Ectodermal cell (in vitro differentiated cells): Measurements from ENCODE around the gene ATE1.

Source experiments
- H3K27ac ChIP-seq: 2 replicates; pipeline ENCODE4 v1.7.0; 2013; ENCODE audit warnings: mild to moderate bottlenecking, low read depth, low read length; ENCODE audit not compliant: insufficient read depth, poor library complexity, severe bottlenecking
- H3K27me3 ChIP-seq: 2 replicates; pipeline ENCODE4 v1.7.0; 2013; ENCODE audit warnings: mild to moderate bottlenecking, low read length; ENCODE audit not compliant: insufficient read depth, control insufficient read depth, poor library complexity, severe bottlenecking
- H3K36me3 ChIP-seq: one replicate; pipeline ENCODE4 v1.7.0; 2013; ENCODE audit warnings: low read length; ENCODE audit not compliant: control insufficient read depth, insufficient read depth
- H3K4me1 ChIP-seq: one replicate; pipeline ENCODE4 v1.7.0; 2013; ENCODE audit warnings: low read length; ENCODE audit not compliant: control insufficient read depth, insufficient read depth
- H3K4me3 ChIP-seq: 2 replicates; pipeline ENCODE4 v1.7.0; 2013; ENCODE audit warnings: low read depth, low read length, control low read depth; ENCODE audit not compliant: insufficient read depth
- H3K9me3 ChIP-seq: 2 replicates; pipeline ENCODE4 v1.7.0; 2013; ENCODE audit warnings: mild to moderate bottlenecking, low read length, moderate library complexity; ENCODE audit not compliant: control insufficient read depth
- WGBS, 2 experiments: methylation state at CpG; one replicate each; pipeline ENCODE4 v1.1.7; 2013; ENCODE audit warnings: missing lambda C conversion rate in 2 of 2; 5-methylcytosine and 5-hydroxymethylcytosine counted together

Gene ATE1

DNA sequence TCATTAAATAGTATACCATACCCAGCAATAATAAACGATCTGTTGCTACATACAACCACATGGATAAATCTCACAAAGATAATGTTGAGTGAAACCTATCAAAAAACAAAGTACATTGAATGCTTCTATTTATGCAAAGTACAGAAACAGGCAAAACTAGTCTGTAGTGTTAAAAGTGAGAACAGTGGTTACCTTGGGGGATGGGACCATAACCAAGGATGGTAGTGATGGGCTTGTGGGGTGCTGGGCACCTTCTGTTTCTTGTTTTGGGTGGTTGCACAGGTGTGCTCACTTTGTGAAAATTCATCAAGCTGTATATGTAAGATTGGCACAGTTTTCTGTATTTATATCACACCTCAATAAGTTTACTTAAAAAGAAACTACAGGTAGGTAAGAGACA is 105.7 kb downstream of the ATE1 start:
- Histone ChIP-seq H3K9me3 (no peaks in the 10 kb centered on the region), H3K27ac (no peak overlapping the region), H3K27me3 (no peaks in the 10 kb centered on the region), H3K4me1 (no peaks in the 10 kb centered on the region), H3K36me3 (peaks cover under 1% of the 10 kb centered on the region), H3K4me3 (no peak overlapping the region)
- no CpG with 5 or more reads among the region's 1 CpG for WGBS, 2 experiments

DNA sequence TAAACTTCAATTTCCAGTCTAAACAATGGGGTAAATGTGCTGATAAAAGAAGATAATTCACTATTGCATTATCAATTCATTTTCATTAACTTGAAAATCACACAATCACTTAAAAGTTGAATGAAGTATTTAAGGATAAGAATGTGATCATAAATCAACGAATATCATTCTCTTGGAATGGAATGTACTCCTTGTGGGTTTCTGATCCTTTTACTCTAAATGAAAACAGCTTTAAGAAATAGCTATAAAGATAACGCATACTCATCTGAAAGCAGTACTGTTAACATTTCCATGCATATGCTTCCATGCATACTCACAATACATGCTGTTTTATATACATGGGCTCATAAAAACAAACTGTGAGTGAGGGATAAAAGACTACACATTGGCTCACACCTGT is 108.8 kb downstream of the ATE1 start:
- H3K4me3 ChIP-seq: no peak overlapping the region
- H3K27ac ChIP-seq: no peak overlapping the region
- H3K36me3 ChIP-seq: no peaks in the 10 kb centered on the region
- no peaks in the 10 kb centered on the region for H3K27me3 ChIP-seq
- no peaks in the 10 kb centered on the region for H3K9me3 ChIP-seq
- H3K4me1 ChIP-seq: no peaks in the 10 kb centered on the region
- 82 to 89% methylated on average over 1 to 2 of the region's 2 CpGs for WGBS, 2 experiments

GRCh38 chr10:121818599-121818998 is 109.2 kb downstream of the ATE1 start:
- H3K4me3 ChIP-seq: no peak overlapping the region
- H3K27ac ChIP-seq: no peak overlapping the region
- no peaks in the 10 kb centered on the region for H3K36me3 ChIP-seq
- H3K4me1 ChIP-seq: no peaks in the 10 kb centered on the region
- H3K27me3 ChIP-seq: no peaks in the 10 kb centered on the region
- no CpG with 5 or more reads among the region's 2 CpGs for WGBS, 2 experiments
- H3K9me3 ChIP-seq: no peaks in the 10 kb centered on the region

- H3K27me3 ChIP-seq: no peaks in the 10 kb centered on the region
- no peaks in the 10 kb centered on the region for H3K36me3 ChIP-seq
- H3K4me3 ChIP-seq: no peak overlapping the region
- no peaks in the 10 kb centered on the region for H3K4me1 ChIP-seq
- 95 to 97% methylated on average over 1 of the region's 1 CpG for WGBS, 2 experiments
- no peak overlapping the region for H3K27ac ChIP-seq
- H3K9me3 ChIP-seq: no peaks in the 10 kb centered on the region
Observed at GRCh38 chr10:121816197-121816596, 111.6 kb downstream of the ATE1 start.

- no peaks in the 10 kb centered on the region for H3K9me3 ChIP-seq
- 88 to 89% methylated on average over 3 of the region's 4 CpGs for WGBS, 2 experiments
- no peak overlapping the region for H3K27ac ChIP-seq
- H3K4me3 ChIP-seq: no peak overlapping the region
- H3K4me1 ChIP-seq: no peaks in the 10 kb centered on the region
- no peaks in the 10 kb centered on the region for H3K36me3 ChIP-seq
- no peaks in the 10 kb centered on the region for H3K27me3 ChIP-seq
Observed at GRCh38 chr10:121813857-121814256, 114.0 kb downstream of the ATE1 start.

DNA sequence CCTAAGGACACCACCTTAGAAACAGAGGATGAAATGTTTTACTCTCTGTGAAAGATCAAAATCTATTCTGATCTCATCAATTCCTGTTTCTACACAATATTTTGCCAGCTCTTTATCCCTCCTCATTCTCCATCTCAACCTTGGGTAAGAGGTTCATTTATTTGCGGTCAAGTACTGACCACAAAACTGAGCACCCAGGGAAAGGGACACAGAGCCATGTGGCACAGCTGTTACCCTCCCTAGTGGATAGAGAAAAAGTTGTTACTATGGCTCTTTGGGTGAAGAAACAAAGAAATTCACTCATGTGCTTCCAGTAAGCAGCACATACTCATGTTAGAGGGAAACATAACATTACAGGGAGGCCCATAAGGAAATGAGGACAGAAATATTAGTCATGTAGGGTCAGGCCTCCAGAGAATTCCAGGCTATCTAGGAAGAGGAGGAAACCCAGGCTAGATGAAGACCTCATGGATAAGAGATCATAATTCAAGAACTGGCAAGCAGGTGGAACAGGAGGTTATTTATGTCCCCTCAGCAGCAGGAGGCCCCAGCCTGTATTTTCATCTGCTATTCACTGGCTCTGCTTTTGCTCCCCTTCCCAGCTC is 114.5 kb downstream of the ATE1 start:
- Histone ChIP-seq H3K27ac (no peak overlapping the region), H3K27me3 (no peaks in the 10 kb centered on the region), H3K4me1 (no peaks in the 10 kb centered on the region), H3K36me3 (no peaks in the 10 kb centered on the region), H3K4me3 (no peak overlapping the region), H3K9me3 (no peaks in the 10 kb centered on the region)
- WGBS, 2 experiments: 100% methylated on average over 1 of the region's 1 CpG

- Histone ChIP-seq H3K9me3 (no peaks in the 10 kb centered on the region), H3K4me1 (no peaks in the 10 kb centered on the region), H3K27me3 (no peaks in the 10 kb centered on the region), H3K27ac (no peak overlapping the region), H3K4me3 (no peak overlapping the region), H3K36me3 (no peaks in the 10 kb centered on the region)
- WGBS, 2 experiments: 69 to 72% methylated on average over 4 of the region's 4 CpGs
Observed at GRCh38 chr10:121812031-121812430, 115.8 kb downstream of the ATE1 start.

DNA sequence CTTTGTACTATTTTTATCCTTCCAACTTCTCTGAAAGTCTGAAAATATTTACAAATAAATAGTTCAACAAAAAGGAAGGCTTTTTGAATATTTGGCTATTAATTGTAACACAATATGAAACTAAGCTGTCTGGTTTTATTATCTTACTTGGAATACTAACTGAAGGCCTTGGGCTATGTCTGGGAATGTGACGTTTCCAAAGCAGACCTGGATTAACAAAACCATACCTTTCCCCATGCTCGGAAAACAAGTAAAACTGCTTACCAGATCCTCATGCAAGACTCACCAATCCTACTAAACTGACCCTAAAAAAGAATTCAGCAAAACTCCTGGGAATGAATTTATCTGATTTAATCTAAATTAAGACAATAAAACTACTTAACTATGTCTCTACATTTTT is 116.4 kb downstream of the ATE1 start:
- Histone ChIP-seq H3K27me3 (no peaks in the 10 kb centered on the region), H3K9me3 (no peaks in the 10 kb centered on the region), H3K27ac (no peak overlapping the region), H3K4me3 (no peak overlapping the region), H3K36me3 (no peaks in the 10 kb centered on the region), H3K4me1 (no peaks in the 10 kb centered on the region)
- 87 to 97% methylated on average over 2 of the region's 2 CpGs for WGBS, 2 experiments

GRCh38 chr10:121808835-121809234 is 119.0 kb downstream of the ATE1 start:
- Histone ChIP-seq H3K4me3 (no peak overlapping the region), H3K27ac (no peak overlapping the region), H3K27me3 (no peaks in the 10 kb centered on the region), H3K9me3 (no peaks in the 10 kb centered on the region), H3K36me3 (no peaks in the 10 kb centered on the region), H3K4me1 (no peaks in the 10 kb centered on the region)
- 91 to 92% methylated on average over 2 of the region's 2 CpGs for WGBS, 2 experiments

DNA sequence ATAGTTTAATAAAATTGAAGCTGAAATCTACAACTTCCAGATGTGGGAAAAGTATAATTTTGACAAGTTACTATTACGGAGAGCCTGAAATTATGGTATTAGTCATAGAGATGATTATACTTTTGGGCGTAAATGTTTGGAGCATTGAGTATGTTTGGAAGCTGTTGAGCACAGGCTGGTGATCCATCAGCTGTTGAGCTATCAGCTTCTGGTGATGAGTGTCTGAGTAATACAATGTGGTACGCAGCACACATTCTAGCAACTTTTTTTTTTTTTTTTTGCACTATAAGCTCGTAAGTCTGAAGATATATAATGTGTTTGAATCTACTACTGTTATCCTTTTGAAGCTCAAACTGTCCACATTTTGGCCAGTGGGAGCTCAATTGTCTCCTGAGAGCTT is 123.4 kb downstream of the ATE1 start:
- Histone ChIP-seq H3K27ac (no peak overlapping the region), H3K9me3 (no peaks in the 10 kb centered on the region), H3K36me3 (no peaks in the 10 kb centered on the region), H3K4me3 (no peak overlapping the region), H3K4me1 (peaks cover 3% of the 10 kb centered on the region), H3K27me3 (no peaks in the 10 kb centered on the region)
- 94 to 95% methylated on average over 2 to 3 of the region's 4 CpGs for WGBS, 2 experiments

DNA sequence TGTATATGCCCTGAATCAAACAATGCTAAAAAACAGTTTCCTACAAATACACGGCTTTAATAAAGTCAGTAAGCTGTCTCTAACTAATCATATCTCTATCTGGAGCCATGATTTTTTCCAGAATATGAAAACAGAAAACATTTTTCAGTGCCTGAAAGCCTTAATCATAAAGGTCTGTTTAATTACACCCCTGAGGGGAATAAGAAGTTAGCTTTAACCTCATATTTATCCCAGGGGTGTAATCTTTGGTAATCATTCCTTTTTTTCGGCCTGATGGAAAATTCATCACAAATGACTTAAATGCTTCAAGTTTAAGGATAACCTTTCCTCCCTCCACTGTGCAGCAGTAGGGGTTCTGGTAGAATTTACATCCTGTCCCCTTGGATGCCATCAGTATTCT is 124.2 kb downstream of the ATE1 start:
- no peak overlapping the region for H3K4me3 ChIP-seq
- H3K36me3 ChIP-seq: no peaks in the 10 kb centered on the region
- H3K4me1 ChIP-seq: peaks cover 3% of the 10 kb centered on the region
- H3K27me3 ChIP-seq: no peaks in the 10 kb centered on the region
- H3K9me3 ChIP-seq: no peaks in the 10 kb centered on the region
- H3K27ac ChIP-seq: no peak overlapping the region
- WGBS, 2 experiments: 92 to 94% methylated on average over 2 of the region's 2 CpGs
